ENCODE data around the gene CCDC183.

Gene CCDC183

DNA sequence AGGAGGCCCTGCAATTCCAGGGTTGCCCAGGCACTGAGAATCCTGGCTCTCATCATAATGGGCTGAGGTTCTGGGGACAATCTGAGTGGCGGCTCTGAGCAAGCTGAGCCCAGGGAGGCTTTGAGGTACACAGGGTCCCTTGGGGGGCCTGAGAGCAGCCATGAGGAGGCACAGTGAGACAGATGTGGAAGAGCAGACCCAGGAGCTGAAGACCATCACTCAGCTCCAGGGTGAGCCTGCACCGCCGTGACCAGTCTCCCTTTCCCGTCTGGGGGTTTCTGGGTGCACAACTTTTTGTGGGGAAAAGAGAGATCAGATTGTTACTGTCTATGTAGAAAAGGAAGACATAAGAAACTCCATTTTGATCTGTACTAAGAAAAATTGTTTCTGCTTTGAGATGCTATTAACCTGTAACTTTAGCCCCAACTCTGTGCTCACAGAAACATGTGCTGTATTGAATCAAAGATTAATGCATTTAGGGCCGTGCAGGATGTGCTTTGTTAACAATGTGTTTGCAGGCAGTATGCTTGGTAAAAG lies at the start of gene CCDC183:
TSS of gene CCDC183 (plus strand) at position 101 of the 537 bp plus-strand sequence. CDS start at position 161, 60 bp downstream.
- Histone ChIP-seq H3K4me1 (peaks cover 34 to 88% (median 73%) of the 10 kb centered on the region in 10 experiments), H3K4me2 (peak within 1 kb of the TSS in 9 of 11 experiments; percentile 0 to 75 (median 59); a peak in 15 of 22 replicates), H3K27me3 (peaks cover 0 to 23% (median 9%) of the 10 kb centered on the region in 11 experiments; a peak in 12 of 22 replicates), H3K9ac (peak within 1 kb of the TSS in 5 of 11 experiments; percentile 15 to 59 (median 26); a peak in 4 of 22 replicates), H4K20me1 (peaks cover 0 to 62% (median 20%) of the 10 kb centered on the region in 11 experiments; a peak in 18 of 22 replicates), H3K36me3 (peaks cover 0 to 24% (median 7%) of the 10 kb centered on the region in 11 experiments; a peak in 7 of 22 replicates), H3K4me3 (no peak within 1 kb of the TSS), H3K27ac (no peak within 1 kb of the TSS), H3K9me3 (replicated peaks in 1 of 11) (no peaks in the 10 kb centered on the region)
- no peak for TF ChIP-seq Cebpa-rat (IDR thresholded peaks at IDR 0.05)

DNA sequence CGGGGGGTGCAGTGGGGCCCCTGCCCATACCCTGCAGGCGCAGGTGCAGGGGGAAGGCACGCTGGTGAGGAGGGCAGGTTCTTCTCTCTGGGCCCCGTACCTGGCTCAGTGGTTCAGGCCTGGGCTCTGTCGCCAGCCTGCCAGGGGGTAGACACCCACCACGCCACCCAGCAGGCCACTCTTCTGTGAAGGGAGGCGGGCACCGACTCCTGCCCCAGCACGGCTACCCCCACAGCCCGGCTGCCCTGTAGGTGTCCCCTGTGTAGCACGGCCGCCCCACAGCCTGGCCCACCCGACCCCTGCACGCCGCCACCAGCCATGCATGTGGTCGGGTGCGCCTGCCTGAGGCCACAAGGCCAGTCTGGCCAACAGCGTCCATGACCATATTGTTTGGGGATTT lies 49.5 kb upstream of the CCDC183 start:
- peaks cover 0 to 43% (median 8%) of the 10 kb centered on the region in 11 experiments; a peak in 8 of 22 replicates for H4K20me1 ChIP-seq
- H3K4me2 ChIP-seq: peak overlapping the region; percentile 15 to 100 (median 96); a peak in 21 of 22 replicates
- peaks cover 0 to 40% (median 0%) of the 10 kb centered on the region in 11 experiments; a peak in 9 of 22 replicates for H3K27me3 ChIP-seq
- H3K9ac ChIP-seq: peak overlapping the region in 7 of 11 experiments; percentile 14 to 89 (median 83); a peak in 12 of 22 replicates
- no peak for TF ChIP-seq Cebpa-rat (IDR thresholded peaks at IDR 0.05)
- H3K9me3 ChIP-seq (replicated peaks in 1 of 11): peaks cover 6 to 8% (median 7%) of the 10 kb centered on the region in 11 experiments
- peak overlapping the region in 7 of 10 experiments; percentile 7 to 61 (median 46); a peak in 12 of 20 replicates for H3K4me3 ChIP-seq
- H3K36me3 ChIP-seq: no peaks in the 10 kb centered on the region; a peak in 2 of 22 replicates
- peak overlapping the region in 6 of 11 experiments; percentile 95 to 99 (median 97); a peak in 10 of 22 replicates for H3K27ac ChIP-seq
- peaks cover 53 to 89% (median 85%) of the 10 kb centered on the region in 10 experiments for H3K4me1 ChIP-seq

DNA sequence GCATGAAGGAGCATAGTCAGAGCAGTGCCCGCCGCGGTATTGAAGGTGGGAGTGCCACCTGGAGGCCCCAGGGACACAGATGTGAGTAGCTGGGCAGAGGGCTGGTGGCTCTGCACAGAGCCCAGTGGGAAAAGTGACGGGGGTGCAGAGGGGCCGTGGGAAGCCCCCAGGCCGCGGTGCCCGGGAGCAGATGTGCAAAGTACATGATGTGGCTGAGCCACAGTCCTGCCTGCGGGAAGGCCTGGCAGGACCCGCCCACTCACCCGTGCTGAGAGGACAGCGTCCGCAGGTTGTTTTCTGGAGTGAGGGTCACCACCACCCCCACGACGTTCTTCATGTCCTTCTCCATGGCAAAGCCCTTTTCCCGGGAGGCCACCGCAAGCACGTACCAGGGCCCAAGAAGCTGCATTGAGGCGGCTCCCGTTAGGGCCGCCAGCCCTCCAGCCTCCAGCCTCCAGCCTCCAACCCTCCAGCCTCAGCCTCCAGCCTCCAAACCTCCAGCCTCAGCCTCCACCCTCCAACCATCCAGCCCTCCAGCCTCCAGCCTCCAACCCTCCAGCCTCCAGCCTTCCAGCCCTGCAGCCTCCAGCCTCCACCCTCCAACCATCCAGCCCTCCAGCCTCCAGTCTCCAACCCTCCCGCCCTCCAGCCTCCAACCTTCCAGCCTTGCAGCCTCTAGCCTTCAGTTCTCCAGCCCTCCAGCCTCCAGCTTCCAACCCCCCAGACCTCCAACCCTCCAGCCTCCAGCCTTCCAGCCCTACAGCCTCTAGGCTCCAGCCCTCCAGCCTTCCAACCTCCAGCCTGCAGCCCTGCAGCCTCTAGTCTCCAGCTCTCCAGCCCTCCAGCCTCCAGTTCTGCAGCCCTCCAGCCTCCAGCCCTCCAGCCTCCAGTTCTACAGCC lies 48.7 kb upstream of the CCDC183 start:
- H3K9ac ChIP-seq: peak overlapping the region in 8 of 11 experiments; percentile 63 to 89 (median 83); a peak in 15 of 22 replicates
- no peaks in the 10 kb centered on the region; a peak in 2 of 22 replicates for H3K36me3 ChIP-seq
- H3K27me3 ChIP-seq: peaks cover 0 to 32% (median 0%) of the 10 kb centered on the region in 11 experiments; a peak in 8 of 22 replicates
- peaks cover 0 to 35% (median 8%) of the 10 kb centered on the region in 11 experiments; a peak in 8 of 22 replicates for H4K20me1 ChIP-seq
- H3K27ac ChIP-seq: peak overlapping the region in 8 of 11 experiments; percentile 80 to 99 (median 96); a peak in 15 of 22 replicates
- peak overlapping the region; percentile 40 to 100 (median 96); a peak in 21 of 22 replicates for H3K4me2 ChIP-seq
- H3K4me1 ChIP-seq: peaks cover 45 to 81% (median 78%) of the 10 kb centered on the region in 10 experiments
- peaks cover 14 to 16% (median 15%) of the 10 kb centered on the region in 11 experiments for H3K9me3 ChIP-seq (replicated peaks in 1 of 11)
- H3K4me3 ChIP-seq: peak overlapping the region in 6 of 10 experiments; percentile 2 to 61 (median 50); a peak in 11 of 20 replicates
- TF ChIP-seq Cebpa-rat (IDR thresholded peaks at IDR 0.05): no peak

DNA sequence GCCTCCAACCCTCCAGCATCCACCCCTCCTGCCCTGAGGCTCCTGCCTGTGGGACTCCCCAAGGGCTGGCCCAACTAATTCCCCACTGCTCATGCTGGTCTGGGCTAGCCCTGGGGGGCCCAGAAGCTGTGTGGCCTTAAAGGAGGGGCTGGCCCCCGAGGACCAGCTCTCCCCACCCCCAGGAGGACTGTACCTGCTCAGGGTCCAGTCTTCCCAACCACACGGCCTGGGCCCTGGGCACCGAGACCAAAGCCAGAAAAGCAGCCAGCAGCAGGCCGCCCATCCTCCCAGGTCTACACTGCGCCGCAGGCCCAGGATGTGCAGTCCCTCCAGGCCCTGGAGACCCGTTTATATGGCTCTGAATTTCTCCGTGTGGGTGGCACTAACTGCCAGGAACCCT lies 47.9 kb upstream of the CCDC183 start, which contains the start of gene LCN6:
TSS of gene LCN6 (minus strand) at position 325 of the 400 bp plus-strand sequence. CDS start at position 283, 42 bp downstream.
- Histone ChIP-seq H3K9ac (peak within 1 kb of the TSS; percentile 23 to 89 (median 80); a peak in 19 of 22 replicates), H3K4me3 (peak within 1 kb of the TSS in 7 of 10 experiments; percentile 24 to 61 (median 46); a peak in 11 of 20 replicates), H3K9me3 (replicated peaks in 1 of 11) (peaks cover 21 to 23% (median 23%) of the 10 kb centered on the region in 11 experiments), H3K4me1 (peaks cover 37 to 76% (median 72%) of the 10 kb centered on the region in 10 experiments), H4K20me1 (peaks cover 0 to 27% (median under 1%) of the 10 kb centered on the region in 11 experiments; a peak in 6 of 22 replicates), H3K27me3 (peaks cover 0 to 27% (median 0%) of the 10 kb centered on the region in 11 experiments; a peak in 9 of 22 replicates), H3K4me2 (peak within 1 kb of the TSS; percentile 67 to 100 (median 96)), H3K27ac (peak within 1 kb of the TSS in 10 of 11 experiments; percentile 39 to 99 (median 96); a peak in 18 of 22 replicates), H3K36me3 (no peaks in the 10 kb centered on the region; a peak in 2 of 22 replicates)
- TF ChIP-seq Cebpa-rat (IDR thresholded peaks at IDR 0.05): no peak

DNA sequence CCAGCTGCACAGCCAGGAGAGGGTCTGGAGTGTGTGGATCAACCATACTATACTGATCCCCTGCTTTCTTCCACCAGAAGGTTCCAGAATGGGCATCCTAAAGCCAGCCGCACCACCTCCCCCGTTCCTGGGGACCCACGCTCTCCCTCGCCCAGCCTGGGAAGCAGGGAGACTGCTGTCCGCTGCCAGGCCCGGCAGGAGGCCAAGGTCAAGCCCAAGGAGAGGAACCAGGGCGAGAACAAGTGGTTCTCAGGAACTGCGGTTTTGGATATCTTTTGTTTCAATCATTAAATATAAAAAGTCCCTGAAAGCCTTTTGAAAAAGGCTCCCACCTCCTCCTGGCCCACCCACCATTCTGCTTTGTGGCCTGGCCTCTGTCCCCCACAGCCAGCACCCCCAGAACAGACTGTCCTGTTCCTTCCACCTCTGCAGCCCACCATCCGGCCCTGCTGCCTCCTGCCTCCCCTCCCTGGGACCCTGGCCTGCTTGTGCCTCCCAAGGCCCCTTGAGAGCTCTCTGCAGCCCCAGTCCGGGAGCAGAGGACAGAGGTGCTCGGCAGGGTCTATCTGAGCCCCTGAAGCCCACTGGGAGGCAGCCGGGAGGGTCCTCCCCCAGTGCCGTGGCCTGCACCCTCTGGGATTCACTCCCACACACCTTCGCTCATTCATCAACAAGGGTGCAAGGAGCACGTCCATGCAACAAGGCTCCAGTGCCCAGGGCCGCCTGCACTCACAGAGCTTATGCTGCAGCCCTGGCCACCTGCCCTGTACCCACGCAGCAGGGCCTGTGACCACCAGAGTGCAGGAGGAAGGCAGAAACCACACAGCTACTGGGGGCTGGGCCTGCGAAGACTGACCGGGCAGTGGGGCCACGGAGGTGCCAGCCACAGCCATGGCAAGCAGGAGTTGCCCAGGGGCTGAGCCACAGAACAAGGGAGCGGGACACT lies 47.2 kb upstream of the CCDC183 start:
- H3K4me3 ChIP-seq: peak overlapping the region in 7 of 10 experiments; percentile 12 to 61 (median 42); a peak in 10 of 20 replicates

DNA sequence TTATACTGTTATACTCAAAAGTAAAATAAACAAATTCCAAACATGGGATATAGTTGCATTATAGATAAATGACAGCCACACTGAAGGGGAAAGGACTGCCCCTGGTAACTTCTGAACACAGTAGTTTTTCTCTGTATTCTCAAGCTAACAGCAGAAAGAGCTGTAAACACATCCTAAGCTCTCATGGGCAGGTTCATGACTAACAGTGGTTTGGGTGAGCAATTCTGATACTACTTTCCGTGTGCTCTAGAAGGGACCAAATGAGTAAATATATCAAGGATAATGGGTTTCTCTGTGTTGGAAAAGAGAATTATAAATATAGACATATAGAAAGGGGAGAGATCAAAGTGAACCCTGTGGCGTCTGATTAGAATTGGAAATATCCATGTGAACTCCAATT lies 45.6 kb upstream of the CCDC183 start:
- peaks cover 0 to 18% (median 0%) of the 10 kb centered on the region in 11 experiments; a peak in 3 of 22 replicates for H4K20me1 ChIP-seq
- no peak overlapping the region for H3K4me3 ChIP-seq
- no peaks in the 10 kb centered on the region; a peak in 2 of 22 replicates for H3K36me3 ChIP-seq
- H3K27ac ChIP-seq: peak overlapping the region in 8 of 11 experiments; percentile 80 to 99 (median 96); a peak in 16 of 22 replicates
- peaks cover 46 to 75% (median 72%) of the 10 kb centered on the region in 10 experiments for H3K4me1 ChIP-seq
- peak overlapping the region in 7 of 11 experiments; percentile 12 to 99 (median 87); a peak in 8 of 22 replicates for H3K4me2 ChIP-seq
- no peak for TF ChIP-seq Cebpa-rat (IDR thresholded peaks at IDR 0.05)
- H3K9ac ChIP-seq: peak overlapping the region in 2 of 11 experiments; percentile 40 to 64; a peak in 3 of 22 replicates
- peaks cover 0 to 47% (median 9%) of the 10 kb centered on the region in 11 experiments; a peak in 11 of 22 replicates for H3K27me3 ChIP-seq
- H3K9me3 ChIP-seq (replicated peaks in 1 of 11): peaks cover 23 to 29% (median 26%) of the 10 kb centered on the region in 11 experiments

More for the DNA sequence above, 47.2 kb upstream of the CCDC183 start:
- H3K36me3 ChIP-seq: no peaks in the 10 kb centered on the region; a peak in 2 of 22 replicates
- peak overlapping the region; percentile 23 to 89 (median 80); a peak in 19 of 22 replicates for H3K9ac ChIP-seq
- no peak for TF ChIP-seq Cebpa-rat (IDR thresholded peaks at IDR 0.05)
- H3K9me3 ChIP-seq (replicated peaks in 1 of 11): peaks cover 23 to 28% (median 25%) of the 10 kb centered on the region in 11 experiments
- H3K27ac ChIP-seq: peak overlapping the region in 10 of 11 experiments; percentile 39 to 99 (median 96); a peak in 18 of 22 replicates
- peaks cover 0 to 33% (median 2%) of the 10 kb centered on the region in 11 experiments; a peak in 11 of 22 replicates for H3K27me3 ChIP-seq
- peaks cover 0 to 19% (median 0%) of the 10 kb centered on the region in 11 experiments; a peak in 3 of 22 replicates for H4K20me1 ChIP-seq
- peaks cover 37 to 76% (median 72%) of the 10 kb centered on the region in 10 experiments for H3K4me1 ChIP-seq
- H3K4me2 ChIP-seq: peak overlapping the region; percentile 67 to 100 (median 96)

DNA sequence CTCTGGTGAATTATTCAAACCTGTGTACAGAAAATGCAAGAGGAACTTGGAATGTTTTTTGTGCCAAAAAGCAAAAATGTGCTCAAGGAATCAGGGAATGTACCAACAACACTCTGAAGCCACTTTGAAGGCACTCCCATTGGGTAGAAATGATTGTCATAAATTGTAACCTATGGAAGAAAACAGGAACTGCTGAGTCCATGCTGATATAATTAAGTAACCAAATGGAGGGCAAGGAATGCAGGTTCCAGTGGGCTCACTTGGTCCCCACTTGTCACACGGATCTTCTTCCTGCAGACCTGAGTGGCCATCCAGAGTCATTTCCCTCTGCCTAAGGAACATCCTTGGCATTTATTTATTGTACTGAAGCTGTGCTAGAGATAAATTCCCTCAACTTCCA lies 44.9 kb upstream of the CCDC183 start:
- Histone ChIP-seq H3K27ac (peak overlapping the region in 5 of 11 experiments; percentile 45 to 99 (median 96); a peak in 12 of 22 replicates), H4K20me1 (peaks cover 0 to 18% (median 0%) of the 10 kb centered on the region in 11 experiments; a peak in 2 of 22 replicates), H3K4me1 (peaks cover 46 to 70% (median 68%) of the 10 kb centered on the region in 10 experiments), H3K4me3 (no peak overlapping the region), H3K4me2 (peak overlapping the region in 1 of 11 experiments; percentile 38; a peak in 1 of 22 replicates), H3K36me3 (no peaks in the 10 kb centered on the region; a peak in 2 of 22 replicates), H3K9me3 (replicated peaks in 1 of 11) (peaks cover 30 to 37% (median 33%) of the 10 kb centered on the region in 11 experiments), H3K9ac (no peak overlapping the region), H3K27me3 (peaks cover 0 to 50% (median 9%) of the 10 kb centered on the region in 11 experiments; a peak in 11 of 22 replicates)
- TF ChIP-seq Cebpa-rat (IDR thresholded peaks at IDR 0.05): no peak

Measured in BLaER1 treated with 17β-estradiol and CSF1 and Interleukin-3, amounts not matched to agents 10 nM and 100 nM (cell line).